Measurements from ENCODE around the gene TAS2R41. TPM values are rescaled to one million over a fixed set of nuclear protein-coding genes. Genes with fewer than 3 reads are reported as not detected.

The TAS2R41 gene
- total RNA-seq, 2 donors from 2014 or later, result not detected

DNA sequence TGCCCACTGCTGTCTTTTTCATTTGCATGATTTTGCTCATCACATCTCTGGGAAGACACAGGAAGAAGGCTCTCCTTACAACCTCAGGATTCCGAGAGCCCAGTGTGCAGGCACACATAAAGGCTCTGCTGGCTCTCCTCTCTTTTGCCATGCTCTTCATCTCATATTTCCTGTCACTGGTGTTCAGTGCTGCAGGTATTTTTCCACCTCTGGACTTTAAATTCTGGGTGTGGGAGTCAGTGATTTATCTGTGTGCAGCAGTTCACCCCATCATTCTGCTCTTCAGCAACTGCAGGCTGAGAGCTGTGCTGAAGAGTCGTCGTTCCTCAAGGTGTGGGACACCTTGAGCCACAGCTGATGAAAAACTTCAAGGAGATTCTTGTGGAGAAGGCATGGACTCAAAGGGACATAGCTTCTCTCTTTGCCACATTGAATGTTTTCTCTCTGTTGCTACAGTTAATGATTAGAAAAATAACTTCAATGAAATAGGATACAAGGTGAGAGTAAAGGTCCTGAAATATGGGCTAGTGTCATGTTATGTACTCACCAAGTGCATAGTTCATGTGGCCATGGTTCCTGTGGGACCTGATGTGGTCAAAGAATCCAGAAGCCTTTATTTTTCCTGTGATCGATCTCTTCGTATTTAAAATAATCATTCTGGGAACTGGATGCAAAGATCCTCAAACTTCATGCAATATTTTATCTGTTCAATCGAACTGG lies 33.5 kb upstream of the TAS2R41 start:
- H3K27me3 ChIP-seq, result no peaks in the 10 kb centered on the region
- no peak overlapping the region for H3K27ac ChIP-seq
- no peaks in the 10 kb centered on the region for H3K4me1 ChIP-seq
- no peak overlapping the region for H3K4me3 ChIP-seq
- intact Hi-C loops (cut with DNase I), result no loop called here
- no peaks in the 10 kb centered on the region for H3K9me3 ChIP-seq
- no peak overlapping the region for H3K9ac ChIP-seq (ENCODE audit: low read depth in 2 of 2, low read length in 2 of 2)
- DNase-seq, result no peak
- TF ChIP-seq, protein P1, sequence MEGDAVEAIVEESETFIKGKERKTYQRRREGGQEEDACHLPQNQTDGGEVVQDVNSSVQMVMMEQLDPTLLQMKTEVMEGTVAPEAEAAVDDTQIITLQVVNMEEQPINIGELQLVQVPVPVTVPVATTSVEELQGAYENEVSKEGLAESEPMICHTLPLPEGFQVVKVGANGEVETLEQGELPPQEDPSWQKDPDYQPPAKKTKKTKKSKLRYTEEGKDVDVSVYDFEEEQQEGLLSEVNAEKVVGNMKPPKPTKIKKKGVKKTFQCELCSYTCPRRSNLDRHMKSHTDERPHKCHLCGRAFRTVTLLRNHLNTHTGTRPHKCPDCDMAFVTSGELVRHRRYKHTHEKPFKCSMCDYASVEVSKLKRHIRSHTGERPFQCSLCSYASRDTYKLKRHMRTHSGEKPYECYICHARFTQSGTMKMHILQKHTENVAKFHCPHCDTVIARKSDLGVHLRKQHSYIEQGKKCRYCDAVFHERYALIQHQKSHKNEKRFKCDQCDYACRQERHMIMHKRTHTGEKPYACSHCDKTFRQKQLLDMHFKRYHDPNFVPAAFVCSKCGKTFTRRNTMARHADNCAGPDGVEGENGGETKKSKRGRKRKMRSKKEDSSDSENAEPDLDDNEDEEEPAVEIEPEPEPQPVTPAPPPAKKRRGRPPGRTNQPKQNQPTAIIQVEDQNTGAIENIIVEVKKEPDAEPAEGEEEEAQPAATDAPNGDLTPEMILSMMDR (IDR thresholded peaks at IDR 0.05), result no peak
- H3K36me3 ChIP-seq, result no peaks in the 10 kb centered on the region

DNA sequence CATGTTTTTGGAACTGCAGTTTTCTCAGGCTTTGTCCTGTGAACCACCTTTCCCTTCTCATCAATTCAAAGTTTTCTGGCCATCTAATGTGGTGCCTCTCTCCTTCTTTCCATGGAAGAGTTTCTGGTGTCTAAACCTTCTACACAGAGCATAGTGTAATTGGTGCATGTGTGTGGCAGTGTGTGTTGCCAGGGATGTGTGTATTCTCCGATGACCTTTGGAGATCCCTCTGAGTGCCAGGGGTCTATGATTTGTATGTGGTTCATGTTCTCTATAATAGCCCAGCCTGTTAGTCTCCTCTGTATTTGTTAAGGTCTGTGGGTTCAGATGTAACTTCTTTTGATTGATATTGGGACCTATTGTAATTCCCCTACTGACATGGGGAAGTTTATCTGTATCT lies 32.9 kb upstream of the TAS2R41 start:
- H3K27me3 ChIP-seq, result no peaks in the 10 kb centered on the region
- no peak for DNase-seq

DNA sequence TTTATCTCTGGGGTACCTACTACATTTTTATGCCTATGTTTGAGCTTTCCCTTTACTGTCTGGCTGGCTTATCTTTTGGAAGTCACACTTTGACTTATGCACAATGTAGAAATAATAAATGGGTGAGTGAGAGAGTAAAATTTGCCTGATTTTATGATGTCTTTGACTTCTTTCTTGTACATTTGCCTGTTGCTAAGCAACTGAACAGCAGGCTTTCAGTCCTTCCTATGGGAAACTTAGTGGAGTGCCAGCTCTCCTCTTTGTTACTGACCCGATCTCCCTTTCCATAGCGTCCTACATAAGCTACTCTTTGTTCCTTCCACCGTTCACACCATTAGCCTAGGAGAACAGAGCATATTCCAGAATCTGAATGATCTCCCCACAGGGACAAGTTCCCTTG lies 30.2 kb upstream of the TAS2R41 start:
- Histone ChIP-seq H3K9me3 (no peaks in the 10 kb centered on the region), H3K9ac (ENCODE audit: low read depth in 2 of 2, low read length in 2 of 2) (no peak overlapping the region), H3K27me3 (no peaks in the 10 kb centered on the region), H3K27ac (no peak overlapping the region), H3K4me3 (no peak overlapping the region), H3K4me1 (no peaks in the 10 kb centered on the region), H3K36me3 (no peaks in the 10 kb centered on the region)
- DNase-seq, result no peak
- intact Hi-C loops (cut with DNase I), result no loop called here
- TF ChIP-seq, protein P1 (IDR thresholded peaks at IDR 0.05), result no peak

More for the DNA sequence above, 32.9 kb upstream of the TAS2R41 start:
- Histone ChIP-seq H3K36me3 (no peaks in the 10 kb centered on the region), H3K4me3 (no peak overlapping the region), H3K4me1 (no peaks in the 10 kb centered on the region), H3K9ac (ENCODE audit: low read depth in 2 of 2, low read length in 2 of 2) (no peak overlapping the region), H3K27ac (no peak overlapping the region), H3K9me3 (no peaks in the 10 kb centered on the region)
- intact Hi-C loops (cut with DNase I), result no loop called here
- TF ChIP-seq, protein P1 (IDR thresholded peaks at IDR 0.05), result no peak

DNA sequence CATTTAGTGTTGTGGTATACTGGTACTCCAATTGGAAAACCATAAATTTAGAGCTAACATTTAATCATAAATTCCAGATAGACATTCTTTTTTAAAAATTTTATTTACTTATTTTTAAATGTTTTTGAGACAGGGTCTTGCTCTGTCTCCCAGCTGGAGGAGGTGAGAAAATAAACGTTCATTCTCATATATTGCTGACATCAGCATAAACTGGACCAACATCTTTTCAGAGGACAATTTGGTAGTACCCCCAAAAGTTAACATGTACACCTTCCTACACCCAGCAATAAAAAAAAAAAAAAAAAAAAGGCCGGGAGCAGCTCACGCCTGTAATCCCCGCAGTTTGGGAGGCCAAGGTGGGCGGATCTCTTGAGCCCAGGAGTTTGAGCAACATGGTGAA lies 29.2 kb upstream of the TAS2R41 start:
- no peak overlapping the region for H3K9ac ChIP-seq (ENCODE audit: low read depth in 2 of 2, low read length in 2 of 2)

DNA sequence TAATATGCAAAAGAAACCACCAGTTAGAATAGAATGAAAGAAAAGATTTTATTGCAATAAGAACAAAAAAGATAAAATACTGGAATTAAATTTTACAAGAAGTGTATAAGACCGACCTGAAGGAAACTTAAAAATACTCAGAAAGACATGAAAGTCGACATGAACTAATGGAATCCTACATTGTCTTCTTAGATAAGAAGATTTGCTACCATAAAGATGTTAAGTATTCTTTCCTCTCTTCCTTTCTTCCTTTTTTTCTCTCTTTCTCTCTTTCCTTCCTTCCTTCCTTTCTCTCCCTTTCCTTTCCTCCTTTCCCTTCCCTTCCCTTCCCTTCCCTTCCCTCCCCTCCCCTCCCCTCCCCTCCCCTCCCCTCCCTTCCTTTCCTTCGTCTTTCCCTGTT lies 27.9 kb upstream of the TAS2R41 start:
- DNase-seq, result no peak
- Histone ChIP-seq H3K36me3 (no peaks in the 10 kb centered on the region), H3K27me3 (no peaks in the 10 kb centered on the region), H3K9me3 (no peaks in the 10 kb centered on the region), H3K4me1 (no peaks in the 10 kb centered on the region), H3K27ac (no peak overlapping the region), H3K9ac (ENCODE audit: low read depth in 2 of 2, low read length in 2 of 2) (no peak overlapping the region), H3K4me3 (no peak overlapping the region)
- intact Hi-C loops (cut with DNase I), result no loop called here
- TF ChIP-seq, protein P1 (IDR thresholded peaks at IDR 0.05), result no peak

More for the DNA sequence above, 29.2 kb upstream of the TAS2R41 start:
- H3K36me3 ChIP-seq, result no peaks in the 10 kb centered on the region
- DNase-seq, result no peak
- intact Hi-C loops (cut with DNase I), result no loop called here
- H3K4me3 ChIP-seq, result no peak overlapping the region
- no peaks in the 10 kb centered on the region for H3K27me3 ChIP-seq
- no peaks in the 10 kb centered on the region for H3K9me3 ChIP-seq
- no peaks in the 10 kb centered on the region for H3K4me1 ChIP-seq
- TF ChIP-seq, protein P1 (IDR thresholded peaks at IDR 0.05), result no peak
- H3K27ac ChIP-seq, result no peak overlapping the region

Data from colonic mucosa (tissue), 4 donors.